ENCODE results near the gene THEMIS. TPM values are rescaled to one million over a fixed set of nuclear protein-coding genes. Genes with fewer than 3 reads are reported as not detected.
A peak's percentile ranks its signal among the peaks of the same experiment; 100 is the strongest.

THEMIS gene
- total RNA-seq, 1 donor from 2014 or later, result 5.6 TPM

GRCh38 chr6:127857051-127857637 is 43.7 kb downstream of the THEMIS start:
- intact Hi-C loops (cut with DNase I), result no loop called here
- Histone ChIP-seq H3K36me3 (no peaks in the 10 kb centered on the region), H3K4me3 (no peak overlapping the region), H3K27ac (no peak overlapping the region), H3K9me3 (no peaks in the 10 kb centered on the region), H3K27me3 (no peaks in the 10 kb centered on the region), H3K4me1 (no peaks in the 10 kb centered on the region)
- TF ChIP-seq POLR2AphosphoS5 (IDR thresholded peaks at IDR 0.05; ENCODE audit: insufficient read depth in 1 of 2, low read depth in 1 of 2), result no peak
- TF ChIP-seq POLR2A (IDR thresholded peaks at IDR 0.05), result no peak
- no peak for TF ChIP-seq CTCF (IDR thresholded peaks at IDR 0.05)
- DNase-seq (ENCODE audit: extremely low spot score in 2 of 2), result no peak

- intact Hi-C loops (cut with DNase I), result no loop called here
- no peak for DNase-seq (ENCODE audit: extremely low spot score in 2 of 2)
- no peaks in the 10 kb centered on the region for H3K27me3 ChIP-seq
- H3K36me3 ChIP-seq, result no peaks in the 10 kb centered on the region
- no peaks in the 10 kb centered on the region for H3K9me3 ChIP-seq
- TF ChIP-seq CTCF (IDR thresholded peaks at IDR 0.05) (peak in 1 of 3 experiments; percentile 25), POLR2A (IDR thresholded peaks at IDR 0.05) (no peak)
- H3K4me1 ChIP-seq, result no peaks in the 10 kb centered on the region
- H3K4me3 ChIP-seq, result no peak overlapping the region
- no peak overlapping the region for H3K27ac ChIP-seq
These were observed 45.2 kb downstream of the THEMIS start for GRCh38 chr6:127855542-127856159.

GRCh38 chr6:127854009-127854408 is 46.8 kb downstream of the THEMIS start:
- H3K4me3 ChIP-seq, result no peak overlapping the region
- no peak overlapping the region for H3K27ac ChIP-seq
- DNase-seq (ENCODE audit: extremely low spot score in 2 of 2), result no peak
- no peaks in the 10 kb centered on the region for H3K4me1 ChIP-seq
- intact Hi-C loops (cut with DNase I), result no loop called here
- TF ChIP-seq POLR2A (IDR thresholded peaks at IDR 0.05) (no peak), POLR2AphosphoS5 (IDR thresholded peaks at IDR 0.05; ENCODE audit: insufficient read depth in 1 of 2, low read depth in 1 of 2) (no peak), CTCF (IDR thresholded peaks at IDR 0.05) (no peak)
- H3K9me3 ChIP-seq, result no peaks in the 10 kb centered on the region
- no peaks in the 10 kb centered on the region for H3K36me3 ChIP-seq
- H3K27me3 ChIP-seq, result no peaks in the 10 kb centered on the region

- no peak overlapping the region for H3K4me3 ChIP-seq
- H3K4me1 ChIP-seq, result no peaks in the 10 kb centered on the region
- no peak for DNase-seq (ENCODE audit: extremely low spot score in 2 of 2)
- no peaks in the 10 kb centered on the region for H3K36me3 ChIP-seq
- no peak for TF ChIP-seq CTCF (IDR thresholded peaks at IDR 0.05)
- no peak for TF ChIP-seq POLR2AphosphoS5 (IDR thresholded peaks at IDR 0.05; ENCODE audit: insufficient read depth in 1 of 2, low read depth in 1 of 2)
- no peak for TF ChIP-seq POLR2A (IDR thresholded peaks at IDR 0.05)
- no peaks in the 10 kb centered on the region for H3K27me3 ChIP-seq
- intact Hi-C loops (cut with DNase I), result no loop called here
- H3K27ac ChIP-seq, result no peak overlapping the region
- no peaks in the 10 kb centered on the region for H3K9me3 ChIP-seq
These were observed 49.7 kb downstream of the THEMIS start for GRCh38 chr6:127851197-127851596.

GRCh38 chr6:127845242-127845641 is 55.6 kb downstream of the THEMIS start:
- H3K27me3 ChIP-seq, result no peaks in the 10 kb centered on the region
- no peaks in the 10 kb centered on the region for H3K9me3 ChIP-seq
- no peaks in the 10 kb centered on the region for H3K36me3 ChIP-seq
- intact Hi-C loops (cut with DNase I), result no loop called here
- no peaks in the 10 kb centered on the region for H3K4me1 ChIP-seq
- DNase-seq (ENCODE audit: extremely low spot score in 2 of 2), result no peak
- TF ChIP-seq CTCF (IDR thresholded peaks at IDR 0.05) (no peak), POLR2AphosphoS5 (IDR thresholded peaks at IDR 0.05; ENCODE audit: insufficient read depth in 1 of 2, low read depth in 1 of 2) (no peak), POLR2A (IDR thresholded peaks at IDR 0.05) (no peak)
- H3K4me3 ChIP-seq, result no peak overlapping the region
- H3K27ac ChIP-seq, result no peak overlapping the region
